ENCODE results near the gene GSTO1.
A peak's percentile ranks its signal among the peaks of the same experiment; 100 is the strongest.

Gene GSTO1

DNA sequence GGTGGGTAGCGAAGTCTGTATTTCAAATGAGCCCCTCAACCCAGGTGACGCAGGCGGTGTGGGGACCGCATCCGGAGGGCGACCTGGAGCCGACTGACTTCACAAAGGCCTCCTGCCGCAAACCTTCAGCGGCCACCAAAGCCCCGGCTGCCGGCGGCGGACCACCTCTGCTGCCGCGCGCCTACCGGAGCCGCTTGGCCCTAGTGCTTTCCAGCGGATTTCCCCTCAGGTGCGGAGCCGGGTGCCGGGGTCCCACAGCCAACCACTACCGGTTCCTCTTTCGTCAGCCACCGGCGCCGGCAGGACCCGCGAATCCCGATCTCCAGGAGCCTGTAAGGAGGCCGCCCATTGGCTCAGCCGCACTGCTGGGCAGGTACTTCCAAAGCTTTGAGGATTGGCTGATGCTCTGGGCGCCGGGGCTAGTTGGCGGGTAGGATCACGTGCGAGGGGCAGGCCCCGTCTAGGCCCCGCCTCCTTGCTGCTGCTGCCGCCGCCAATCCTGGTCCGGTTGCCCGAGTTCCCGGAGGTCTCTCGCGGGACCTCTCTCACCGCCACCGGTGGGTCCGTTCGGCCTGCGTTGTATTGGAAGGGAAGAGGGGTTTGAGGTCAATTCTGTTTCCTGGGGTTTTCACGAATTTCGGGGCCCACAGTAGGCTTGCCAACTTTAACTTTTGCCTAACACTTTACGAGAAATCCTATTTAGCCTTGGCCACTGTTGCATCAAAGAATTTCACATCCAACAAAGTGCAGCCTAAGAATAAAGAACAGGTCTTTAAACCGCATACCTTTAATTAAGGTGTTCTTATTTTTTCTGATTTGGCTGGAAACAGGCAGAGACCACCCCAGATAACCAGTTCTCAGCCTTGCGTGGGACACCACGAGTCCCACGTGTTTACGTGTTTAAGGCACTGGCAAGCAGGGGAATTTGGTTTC lies 14.3 kb downstream of the GSTO1 start, which contains the start of gene GSTO2:
Gene GSTO2 (plus strand): TSS at position 472 of the 933 bp plus-strand sequence. CDS start 5,732 bp downstream, outside the sequence.
- H3K4me1 Mint-ChIP-seq = peaks cover 7% of the 10 kb centered on the region
- peaks cover 22% of the 10 kb centered on the region for H3K36me3 Mint-ChIP-seq (ENCODE audit: low read depth)
- peaks cover 1% of the 10 kb centered on the region for H3K27me3 Mint-ChIP-seq (ENCODE audit: low read depth)
- no peak for TF ChIP-seq CTCF (IDR thresholded peaks at IDR 0.05; ENCODE audit: unreplicated experiment in 3 of 3)
- H3K9me3 Mint-ChIP-seq = no peaks in the 10 kb centered on the region
- H3K27ac Mint-ChIP-seq = peak within 1 kb of the TSS; percentile 90 to 98 (median 96)
- peak within 1 kb of the TSS; percentile 91 to 96 (median 92) for H3K4me3 Mint-ChIP-seq

- no peak overlapping the region for H3K4me3 Mint-ChIP-seq
- no peak overlapping the region for H3K27ac Mint-ChIP-seq
- H3K9me3 Mint-ChIP-seq = no peaks in the 10 kb centered on the region
- no peaks in the 10 kb centered on the region for H3K36me3 Mint-ChIP-seq (ENCODE audit: low read depth)
- H3K27me3 Mint-ChIP-seq (ENCODE audit: low read depth) = peaks cover 27% of the 10 kb centered on the region
- no peak for TF ChIP-seq CTCF (IDR thresholded peaks at IDR 0.05; ENCODE audit: unreplicated experiment in 3 of 3)
- H3K4me1 Mint-ChIP-seq = peaks cover 1% of the 10 kb centered on the region
These were observed 18.6 kb downstream of the GSTO1 start for GRCh38 chr10:104273286-104273685.

GRCh38 chr10:104273899-104274575 lies 19.3 kb downstream of the GSTO1 start:
- Mint-ChIP-seq H3K4me1 (no peaks in the 10 kb centered on the region), H3K4me3 (no peak overlapping the region), H3K9me3 (no peaks in the 10 kb centered on the region), H3K36me3 (ENCODE audit: low read depth) (no peaks in the 10 kb centered on the region), H3K27ac (no peak overlapping the region), H3K27me3 (ENCODE audit: low read depth) (peaks cover 27% of the 10 kb centered on the region)
- no peak for TF ChIP-seq CTCF (IDR thresholded peaks at IDR 0.05; ENCODE audit: unreplicated experiment in 3 of 3)

GRCh38 chr10:104274762-104275721 lies 20.4 kb downstream of the GSTO1 start:
- peaks cover 27% of the 10 kb centered on the region for H3K27me3 Mint-ChIP-seq (ENCODE audit: low read depth)
- H3K27ac Mint-ChIP-seq = no peak overlapping the region
- H3K36me3 Mint-ChIP-seq (ENCODE audit: low read depth) = no peaks in the 10 kb centered on the region
- H3K4me1 Mint-ChIP-seq = no peaks in the 10 kb centered on the region
- peak; percentile 61 to 77 (median 67) for TF ChIP-seq CTCF (IDR thresholded peaks at IDR 0.05; ENCODE audit: unreplicated experiment in 3 of 3)
- no peaks in the 10 kb centered on the region for H3K9me3 Mint-ChIP-seq
- peak overlapping the region in 2 of 3 experiments; percentile 17 to 46 for H3K4me3 Mint-ChIP-seq

DNA sequence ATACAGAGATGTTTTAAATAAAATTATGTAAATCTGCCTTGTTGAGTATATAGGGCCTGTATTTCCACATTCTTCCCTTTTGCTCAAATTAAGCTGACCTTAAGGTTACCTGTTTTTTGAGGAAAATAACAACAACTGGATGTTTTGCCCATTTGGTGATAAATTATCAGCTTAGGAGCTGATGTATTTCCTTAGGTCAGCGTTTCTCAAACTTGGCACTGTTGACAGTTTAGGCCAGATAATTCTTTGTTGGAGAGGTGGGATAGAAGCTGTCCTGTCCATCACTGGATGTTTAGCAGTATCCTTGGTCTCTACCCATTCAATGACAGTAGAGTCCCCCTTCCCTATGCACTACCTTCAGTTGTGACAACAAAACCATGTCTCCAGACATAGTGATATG lies 21.5 kb downstream of the GSTO1 start:
- H3K4me1 Mint-ChIP-seq = no peaks in the 10 kb centered on the region
- no peak overlapping the region for H3K27ac Mint-ChIP-seq
- H3K9me3 Mint-ChIP-seq = no peaks in the 10 kb centered on the region
- H3K27me3 Mint-ChIP-seq (ENCODE audit: low read depth) = peaks cover 30% of the 10 kb centered on the region
- no peak overlapping the region for H3K4me3 Mint-ChIP-seq
- TF ChIP-seq CTCF (IDR thresholded peaks at IDR 0.05; ENCODE audit: unreplicated experiment in 3 of 3) = no peak
- H3K36me3 Mint-ChIP-seq (ENCODE audit: low read depth) = no peaks in the 10 kb centered on the region
